SH-SY5Y (cell line): Measurements from ENCODE around the gene SFI1.

Source experiments
- GATA2 ChIP-seq: IDR thresholded peaks from 2 replicates; pipeline ENCODE4 v1.6.1; 2011; ENCODE audit warnings: mild to moderate bottlenecking, low read depth, low read length
- GATA3 ChIP-seq: IDR thresholded peaks from 2 replicates; pipeline ENCODE4 v1.6.1; 2011; ENCODE audit warnings: low read depth, mild to moderate bottlenecking, low read length, moderate library complexity

The SFI1 gene, protein sequence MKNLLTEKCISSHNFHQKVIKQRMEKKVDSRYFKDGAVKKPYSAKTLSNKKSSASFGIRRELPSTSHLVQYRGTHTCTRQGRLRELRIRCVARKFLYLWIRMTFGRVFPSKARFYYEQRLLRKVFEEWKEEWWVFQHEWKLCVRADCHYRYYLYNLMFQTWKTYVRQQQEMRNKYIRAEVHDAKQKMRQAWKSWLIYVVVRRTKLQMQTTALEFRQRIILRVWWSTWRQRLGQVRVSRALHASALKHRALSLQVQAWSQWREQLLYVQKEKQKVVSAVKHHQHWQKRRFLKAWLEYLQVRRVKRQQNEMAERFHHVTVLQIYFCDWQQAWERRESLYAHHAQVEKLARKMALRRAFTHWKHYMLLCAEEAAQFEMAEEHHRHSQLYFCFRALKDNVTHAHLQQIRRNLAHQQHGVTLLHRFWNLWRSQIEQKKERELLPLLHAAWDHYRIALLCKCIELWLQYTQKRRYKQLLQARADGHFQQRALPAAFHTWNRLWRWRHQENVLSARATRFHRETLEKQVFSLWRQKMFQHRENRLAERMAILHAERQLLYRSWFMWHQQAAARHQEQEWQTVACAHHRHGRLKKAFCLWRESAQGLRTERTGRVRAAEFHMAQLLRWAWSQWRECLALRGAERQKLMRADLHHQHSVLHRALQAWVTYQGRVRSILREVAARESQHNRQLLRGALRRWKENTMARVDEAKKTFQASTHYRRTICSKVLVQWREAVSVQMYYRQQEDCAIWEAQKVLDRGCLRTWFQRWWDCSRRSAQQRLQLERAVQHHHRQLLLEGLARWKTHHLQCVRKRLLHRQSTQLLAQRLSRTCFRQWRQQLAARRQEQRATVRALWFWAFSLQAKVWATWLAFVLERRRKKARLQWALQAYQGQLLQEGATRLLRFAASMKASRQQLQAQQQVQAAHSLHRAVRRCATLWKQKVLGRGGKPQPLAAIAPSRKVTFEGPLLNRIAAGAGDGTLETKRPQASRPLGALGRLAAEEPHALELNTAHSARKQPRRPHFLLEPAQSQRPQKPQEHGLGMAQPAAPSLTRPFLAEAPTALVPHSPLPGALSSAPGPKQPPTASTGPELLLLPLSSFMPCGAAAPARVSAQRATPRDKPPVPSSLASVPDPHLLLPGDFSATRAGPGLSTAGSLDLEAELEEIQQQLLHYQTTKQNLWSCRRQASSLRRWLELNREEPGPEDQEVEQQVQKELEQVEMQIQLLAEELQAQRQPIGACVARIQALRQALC

DNA sequence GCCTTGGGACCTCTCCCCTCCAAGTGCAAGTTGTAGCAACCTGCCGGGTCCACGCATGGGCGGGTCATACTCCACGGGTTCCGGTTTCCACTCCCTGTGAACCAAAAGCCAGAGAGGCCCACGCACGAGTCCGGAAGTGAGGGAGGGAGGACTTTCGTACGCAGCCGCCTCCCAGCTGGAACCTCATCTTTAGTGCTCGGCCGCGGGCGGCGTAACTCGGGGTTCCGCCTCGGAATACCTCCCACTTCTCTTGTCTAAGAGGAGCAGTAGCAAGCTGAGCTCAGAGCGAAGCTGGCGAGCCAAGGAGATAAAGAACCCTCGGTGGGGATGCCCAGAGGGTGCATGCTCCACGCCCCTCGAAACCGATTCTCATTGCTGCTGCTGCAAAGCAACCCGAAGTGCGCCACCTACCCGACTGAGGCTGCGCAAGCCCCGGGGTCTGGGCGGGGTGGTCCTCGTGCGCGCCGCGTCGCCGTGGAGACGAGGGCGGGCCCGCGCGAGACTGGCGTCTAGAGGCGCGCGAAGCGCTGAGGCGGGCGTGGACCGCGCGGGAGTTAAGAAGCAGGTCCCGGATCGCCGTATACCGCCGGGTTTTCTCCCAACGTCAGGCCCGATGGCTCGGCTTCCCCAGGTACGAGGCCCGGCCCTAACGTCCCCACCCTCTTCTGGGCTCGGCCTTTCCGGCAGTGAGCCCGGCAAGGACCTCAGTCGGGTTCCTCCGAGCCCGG is at the start of gene SFI1:
Gene SFI1 (plus strand): TSS at position 530 of the 728 bp plus-strand sequence. CDS start 11,749 bp downstream, outside the sequence.
- TF ChIP-seq GATA2 (no peak), GATA3 (no peak)

GRCh38 chr22:31446767-31447166 is 49.6 kb upstream of the SFI1 start:
- TF ChIP-seq GATA2, result no peak
- no peak for TF ChIP-seq GATA3

DNA sequence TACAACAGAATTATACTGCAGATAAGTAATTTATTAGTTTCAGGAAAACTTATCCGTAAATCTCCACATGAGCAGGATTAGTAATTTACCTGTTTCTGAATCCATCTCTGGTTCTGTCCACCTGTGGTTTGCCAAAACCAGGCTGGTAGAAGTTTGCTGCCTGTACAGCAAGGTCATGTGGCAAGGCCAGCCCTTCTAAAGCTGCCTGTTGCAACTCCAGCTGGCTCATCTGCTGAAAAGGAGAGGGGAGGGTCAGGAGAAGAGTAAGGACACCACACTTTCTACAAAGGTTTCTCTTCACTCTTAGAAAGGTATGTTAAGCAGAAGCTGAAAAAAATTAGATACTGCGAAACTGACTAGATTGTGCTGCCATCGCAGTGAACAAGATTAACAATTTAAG is 49.0 kb upstream of the SFI1 start:
- TF ChIP-seq GATA3 (no peak), GATA2 (no peak)

DNA sequence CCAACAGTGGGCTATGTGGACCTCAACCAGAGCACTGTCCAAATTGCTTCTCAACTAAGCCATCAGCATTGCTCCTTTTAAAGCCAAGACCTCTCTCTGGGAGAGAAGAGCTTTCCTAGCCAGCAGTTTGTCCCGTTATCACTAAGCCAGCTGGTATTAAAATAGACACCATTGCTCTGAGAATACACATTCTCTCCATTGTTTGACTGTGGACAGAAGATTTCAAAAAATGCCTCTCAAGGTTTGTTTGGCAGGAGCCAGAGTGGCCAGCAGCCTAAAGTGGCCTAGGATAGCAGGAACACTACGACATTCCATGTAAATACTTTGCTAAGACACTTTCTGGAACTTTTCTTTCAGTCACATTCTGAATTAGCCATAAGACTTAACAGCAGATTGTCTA is 48.0 kb upstream of the SFI1 start:
- TF ChIP-seq GATA3 (no peak), GATA2 (no peak)

DNA sequence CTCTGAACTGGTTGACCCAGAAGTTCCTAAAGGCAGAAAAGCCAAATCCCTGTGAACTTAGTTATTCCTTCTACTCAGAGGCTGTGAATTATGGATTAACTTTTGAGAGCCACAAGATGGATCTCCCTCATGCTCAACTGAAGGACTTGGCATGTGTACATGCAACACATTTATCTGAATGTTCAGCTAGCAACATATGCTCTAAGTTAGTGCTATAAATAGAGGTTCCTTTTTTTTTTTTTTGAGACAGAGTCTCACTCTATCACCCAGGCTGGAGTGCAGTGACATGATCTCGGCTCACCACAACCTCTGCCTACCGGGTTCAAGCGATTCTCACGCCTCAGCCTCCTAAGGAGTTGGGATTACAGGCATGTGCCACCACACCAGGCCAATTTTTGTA is 46.8 kb upstream of the SFI1 start:
- TF ChIP-seq GATA3 (no peak), GATA2 (no peak)

DNA sequence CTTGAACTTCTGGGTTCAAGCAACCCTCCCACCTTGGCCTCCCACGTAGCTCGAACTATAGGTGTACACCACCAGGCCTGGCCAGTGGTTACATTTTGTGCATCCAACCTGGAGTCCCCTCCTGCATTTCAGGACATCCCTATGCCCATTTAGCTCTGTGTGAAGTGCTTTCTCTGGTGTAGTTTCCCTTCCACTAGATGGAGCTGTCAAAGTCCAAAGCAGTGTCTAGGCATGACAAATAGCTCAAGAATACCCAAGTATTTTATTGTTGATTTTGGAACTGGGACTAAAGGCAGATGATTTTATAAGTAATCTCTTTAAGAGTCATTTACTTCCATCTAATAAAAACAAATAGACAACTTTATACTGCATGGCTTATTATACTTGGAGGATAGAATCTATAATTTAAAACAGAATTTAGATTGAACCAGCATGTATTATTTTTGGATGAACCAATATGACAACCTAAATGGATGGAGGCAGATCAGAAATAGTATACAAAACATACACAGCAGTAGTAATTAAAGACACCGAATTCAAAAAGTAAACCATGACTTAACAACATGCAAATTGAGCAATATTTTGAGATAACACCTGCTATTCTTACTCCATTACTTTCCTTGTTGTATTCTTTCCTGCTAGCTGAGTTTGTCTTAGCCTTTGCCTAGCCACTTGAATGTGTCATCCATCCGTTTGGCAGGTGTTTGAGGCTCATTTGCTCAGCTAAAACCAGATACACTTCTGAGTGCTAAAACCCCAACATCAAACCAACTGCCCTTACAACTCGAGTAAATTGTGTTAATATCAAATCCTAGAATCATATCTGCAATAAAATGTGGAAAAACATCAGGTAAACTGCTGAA is 44.4 kb upstream of the SFI1 start:
- TF ChIP-seq GATA3 (no peak), GATA2 (no peak)

GRCh38 chr22:31461699-31462098 is 34.6 kb upstream of the SFI1 start:
- TF ChIP-seq GATA2 (no peak), GATA3 (no peak)

DNA sequence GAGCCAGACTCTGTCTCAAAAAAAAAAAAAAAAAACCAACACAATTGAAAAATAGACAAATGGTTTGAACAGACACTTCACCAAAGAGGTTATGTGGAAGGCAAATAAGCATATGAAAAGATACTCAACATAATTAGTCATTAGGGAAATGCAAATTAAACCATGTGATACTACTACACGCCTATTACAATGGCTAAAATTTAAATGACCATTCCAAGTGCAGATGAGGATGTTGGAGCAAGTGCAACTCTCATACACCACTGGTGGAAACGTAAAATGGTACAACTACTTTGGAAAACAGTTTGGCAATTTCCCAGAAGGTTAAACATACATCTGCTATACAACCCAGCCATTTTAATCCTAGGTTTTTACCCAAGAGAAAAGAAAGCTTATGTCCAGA is 31.0 kb upstream of the SFI1 start:
- TF ChIP-seq GATA3 (no peak), GATA2 (no peak)

DNA sequence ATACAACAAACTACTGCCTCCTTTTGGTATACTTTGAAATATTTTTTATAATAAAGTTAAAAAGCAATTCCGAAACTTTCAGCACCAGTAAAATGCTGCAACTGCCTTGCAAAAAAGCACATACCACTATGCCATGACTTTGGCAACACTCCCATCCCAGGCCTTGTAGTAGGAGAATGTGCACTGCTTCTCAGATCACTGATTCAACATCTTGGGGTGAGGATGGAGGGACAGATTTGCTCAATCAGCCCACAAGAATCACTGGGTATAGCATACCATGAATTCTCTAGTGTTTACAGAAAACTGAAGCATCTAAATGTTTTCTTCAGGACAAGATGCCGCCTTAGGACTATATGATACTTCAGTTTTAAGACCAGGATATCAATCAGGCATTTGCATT is 21.6 kb upstream of the SFI1 start:
- no peak for TF ChIP-seq GATA3
- no peak for TF ChIP-seq GATA2

DNA sequence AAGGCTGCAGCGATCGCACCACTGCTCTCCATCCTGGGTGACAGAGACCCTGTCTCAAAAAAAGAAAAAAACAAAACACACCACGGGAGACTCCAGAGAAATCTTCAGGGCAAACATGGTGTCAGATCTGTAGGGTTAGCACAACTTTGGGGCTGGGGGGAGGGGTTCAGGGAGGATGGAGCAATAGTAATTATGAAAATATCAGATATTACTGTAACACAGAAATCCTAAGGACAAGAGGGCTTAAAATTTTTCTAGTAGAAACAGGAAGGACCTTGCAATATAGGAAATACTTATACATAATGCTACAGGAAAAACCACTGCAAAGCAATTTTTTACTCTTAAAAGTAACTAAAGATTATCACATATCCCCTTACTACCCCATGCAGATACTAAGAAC is 20.5 kb upstream of the SFI1 start:
- no peak for TF ChIP-seq GATA2
- TF ChIP-seq GATA3, result no peak

GRCh38 chr22:31477329-31477728 is 19.0 kb upstream of the SFI1 start:
- TF ChIP-seq GATA2 (no peak), GATA3 (no peak)

GRCh38 chr22:31481129-31481528 is 15.2 kb upstream of the SFI1 start:
- no peak for TF ChIP-seq GATA3

DNA sequence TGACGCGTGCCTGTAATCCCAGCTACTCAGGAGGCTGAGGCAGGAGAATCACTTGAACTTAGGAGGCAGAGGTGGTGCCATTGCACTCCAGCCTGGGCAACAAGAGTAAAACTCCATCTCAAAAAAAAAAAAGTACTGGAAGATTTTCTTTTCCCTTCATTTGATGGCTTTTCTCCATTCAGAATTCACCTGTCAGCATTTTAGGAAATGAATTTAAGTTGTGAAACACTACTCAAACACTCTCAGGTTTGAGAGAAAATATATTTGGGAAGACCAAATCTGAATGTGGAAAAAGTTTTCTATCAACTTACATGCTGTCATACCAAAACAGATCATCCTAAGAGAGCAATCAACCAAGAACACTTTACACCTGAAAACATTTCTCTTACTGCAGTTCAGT is 9.4 kb upstream of the SFI1 start:
- TF ChIP-seq GATA2, result no peak
- no peak for TF ChIP-seq GATA3
